GM18907 (cell line): Measurements from ENCODE around the gene B3GAT1.
"Not testable (repeated sequence)": the region's sequence is repeated elsewhere in the genome, so short reads cannot be mapped to it uniquely, and the experiment has no call there.

Experiments used
- ATAC-seq: cut with Tn5 transposase; IDR thresholded peaks from one replicate; pipeline ENCODE4 v1.9.1; 2021; ENCODE audit warnings: mild to moderate bottlenecking, moderate library complexity; ENCODE audit not compliant: unreplicated experiment

The B3GAT1 gene

DNA sequence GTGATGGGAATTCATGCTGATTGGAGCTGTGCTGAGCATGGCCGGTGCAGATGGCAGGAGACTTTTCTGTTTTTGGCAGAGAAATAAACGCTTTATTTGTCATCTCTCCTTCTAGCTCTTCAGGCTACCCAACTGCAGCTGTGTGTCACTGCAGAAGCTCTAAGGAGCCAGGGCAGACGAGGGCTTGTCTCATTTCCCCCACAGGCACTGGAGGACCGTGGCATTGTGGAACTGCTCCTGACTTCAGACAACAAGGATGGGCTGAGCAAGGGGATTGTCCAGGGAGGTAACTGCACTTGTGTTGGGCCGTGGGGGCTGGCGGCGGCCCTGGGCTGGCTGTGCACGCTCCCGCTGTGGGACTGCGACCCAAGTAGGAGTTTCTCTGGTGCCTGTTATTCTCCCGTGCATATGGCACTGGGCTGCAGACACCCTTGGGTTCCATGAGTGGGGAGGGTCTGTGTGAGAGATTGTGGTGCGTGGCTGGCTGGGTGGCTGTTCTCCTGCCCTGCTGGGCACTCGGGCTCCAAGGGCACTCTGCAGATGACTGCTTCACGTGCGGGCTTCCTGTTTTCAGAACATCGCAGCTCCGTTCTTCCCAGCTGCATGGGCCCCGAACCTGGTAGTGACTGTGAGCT is 53.1 kb downstream of the B3GAT1 start:
- ATAC-seq: no peak

DNA sequence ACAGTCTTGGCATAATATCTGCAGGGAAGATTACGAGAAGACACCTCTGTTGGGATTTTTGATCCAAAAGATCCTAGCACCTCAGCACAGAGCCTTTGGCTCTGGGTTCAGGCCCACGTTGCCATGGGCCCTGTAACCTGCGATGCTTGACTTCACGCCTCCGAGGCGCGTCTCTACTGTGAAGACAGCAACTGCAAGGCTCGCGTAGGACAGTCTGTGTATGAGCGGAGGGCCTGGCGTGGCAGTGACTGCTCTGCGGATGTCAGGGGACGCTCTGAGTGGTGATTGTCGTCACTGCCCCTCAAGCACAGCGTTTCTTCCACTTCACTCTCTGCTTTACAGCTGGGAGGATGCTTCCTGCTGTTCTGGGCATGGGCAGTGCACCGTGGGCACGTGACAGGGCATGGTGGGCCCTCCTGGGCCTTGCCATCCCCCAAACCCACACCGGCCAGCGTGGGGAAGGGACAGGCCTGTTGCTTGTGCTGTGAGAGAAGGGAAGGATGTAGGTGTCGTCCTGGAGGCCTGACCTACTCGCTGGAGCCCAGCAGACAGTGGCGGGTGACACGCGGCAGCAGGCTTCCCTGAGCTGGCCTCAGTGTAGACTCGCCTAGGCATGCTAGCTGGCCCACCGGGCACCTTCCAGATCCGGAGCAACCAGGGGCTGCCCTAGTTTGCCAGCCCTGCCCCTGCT is 53.7 kb downstream of the B3GAT1 start:
- no peak for ATAC-seq

DNA sequence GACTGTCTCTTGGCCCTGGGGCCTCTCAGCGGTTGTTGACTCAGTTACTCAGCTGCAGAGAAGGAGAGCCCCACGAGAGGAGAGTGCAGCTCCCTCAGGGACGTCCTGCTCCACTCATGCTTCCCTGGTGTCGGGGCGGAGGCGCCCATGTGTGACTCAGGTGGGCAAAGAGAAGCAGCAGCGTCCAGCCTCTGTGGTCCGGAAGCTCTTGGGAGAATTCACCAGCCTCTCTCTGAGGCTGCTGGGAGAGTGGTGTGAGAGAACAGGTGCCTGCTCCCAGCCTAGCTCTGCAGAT is 54.5 kb downstream of the B3GAT1 start:
- ATAC-seq: no peak

DNA sequence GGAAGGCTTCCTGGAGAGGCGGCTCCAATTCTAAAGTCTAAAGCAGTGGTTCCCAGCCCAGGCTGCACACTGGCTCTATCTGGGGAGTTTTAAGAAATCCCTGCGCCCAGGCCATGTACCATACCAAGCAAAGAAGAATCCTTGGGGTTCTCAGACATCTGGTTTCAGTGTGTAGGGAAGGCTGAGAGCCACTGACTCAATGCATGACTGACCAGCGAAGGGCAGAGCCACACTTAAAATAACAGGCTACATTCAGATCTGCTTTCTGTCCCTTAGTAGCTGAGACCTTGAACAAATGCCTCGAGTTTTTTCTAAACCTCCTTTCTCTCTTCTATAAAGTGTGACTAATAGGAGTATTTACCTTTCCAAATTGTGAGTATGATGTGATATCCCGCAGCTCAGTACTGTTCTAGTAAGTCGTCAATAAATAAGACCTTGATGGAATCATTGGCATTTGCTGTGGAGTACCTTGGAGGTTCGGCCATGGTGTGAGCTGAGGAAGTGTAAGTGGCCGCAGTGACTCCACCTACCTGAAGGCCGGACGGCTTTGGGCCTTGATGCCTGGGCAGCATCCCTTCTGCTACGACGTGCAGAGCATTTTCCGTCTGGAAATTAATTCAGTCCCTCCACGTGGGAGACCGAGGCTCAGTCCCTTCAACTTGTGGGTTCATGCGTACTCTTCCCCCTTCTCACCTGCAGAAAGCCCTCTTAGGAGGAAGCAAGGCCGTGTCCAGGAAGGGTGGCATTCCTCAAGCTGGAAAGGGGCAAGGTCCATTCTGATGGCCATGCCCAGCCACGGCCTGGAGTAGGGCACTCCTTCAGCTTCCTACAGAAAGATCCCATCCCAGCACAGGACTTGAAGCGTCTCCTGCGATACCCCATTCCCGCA is 55.1 kb downstream of the B3GAT1 start:
- no peak for ATAC-seq

DNA sequence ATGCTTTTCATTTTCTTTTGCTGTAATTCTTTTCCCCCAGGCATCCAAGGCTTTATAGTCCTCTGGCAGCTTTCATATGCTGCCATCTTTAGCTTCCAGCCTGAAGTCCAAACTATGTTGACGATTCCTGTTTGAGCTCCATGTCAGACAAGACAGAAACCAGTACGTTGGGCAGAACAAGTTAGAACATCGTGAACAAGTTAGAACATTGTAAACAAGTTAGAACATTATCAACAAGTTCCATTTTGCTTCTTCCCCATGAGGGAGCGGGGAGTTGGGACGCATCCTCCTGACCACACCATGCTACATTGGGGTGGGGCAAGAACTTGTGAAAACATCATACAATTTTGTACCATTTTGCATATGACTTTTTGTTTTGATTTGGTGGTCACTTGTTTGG is 56.4 kb downstream of the B3GAT1 start:
- ATAC-seq: no peak

DNA sequence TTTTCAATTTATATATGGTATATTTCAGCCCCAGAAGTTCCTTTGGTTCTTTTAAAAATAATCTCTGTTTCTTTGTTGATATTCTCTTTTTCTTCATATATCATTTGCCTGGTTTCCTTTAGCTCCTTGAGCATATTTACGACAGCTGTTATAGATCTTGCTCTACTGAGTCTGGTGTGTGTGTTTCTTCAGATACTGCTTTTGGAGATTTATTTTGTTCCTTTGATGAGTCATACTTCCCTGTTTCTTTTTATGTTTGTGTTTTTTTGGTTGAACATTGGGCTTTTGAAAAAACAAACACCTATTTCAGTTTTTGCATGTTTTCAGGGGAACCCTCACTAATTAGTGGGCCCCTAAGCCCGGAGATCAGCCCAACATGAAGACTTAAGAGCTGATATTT is 56.9 kb downstream of the B3GAT1 start:
- ATAC-seq: no peak

DNA sequence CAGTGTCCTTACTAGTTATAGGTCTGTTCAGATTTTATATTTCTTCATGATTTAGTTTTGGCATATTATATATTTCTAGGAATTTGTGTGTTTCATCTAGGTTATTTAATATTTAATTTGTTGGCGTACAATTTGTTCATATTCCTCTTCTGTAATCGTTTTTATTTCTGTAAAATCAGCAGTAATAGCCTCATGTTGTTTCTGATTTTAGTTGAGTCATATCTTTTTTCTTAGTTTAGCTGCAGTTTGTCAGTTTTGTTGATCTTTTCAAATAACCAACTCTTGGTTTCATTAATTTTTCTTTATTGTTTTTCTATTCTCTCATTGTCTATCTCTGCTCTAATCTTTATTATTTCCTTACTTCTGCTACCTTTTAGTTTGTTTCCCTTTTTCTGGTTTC is 59.9 kb downstream of the B3GAT1 start:
- ATAC-seq: no peak

DNA sequence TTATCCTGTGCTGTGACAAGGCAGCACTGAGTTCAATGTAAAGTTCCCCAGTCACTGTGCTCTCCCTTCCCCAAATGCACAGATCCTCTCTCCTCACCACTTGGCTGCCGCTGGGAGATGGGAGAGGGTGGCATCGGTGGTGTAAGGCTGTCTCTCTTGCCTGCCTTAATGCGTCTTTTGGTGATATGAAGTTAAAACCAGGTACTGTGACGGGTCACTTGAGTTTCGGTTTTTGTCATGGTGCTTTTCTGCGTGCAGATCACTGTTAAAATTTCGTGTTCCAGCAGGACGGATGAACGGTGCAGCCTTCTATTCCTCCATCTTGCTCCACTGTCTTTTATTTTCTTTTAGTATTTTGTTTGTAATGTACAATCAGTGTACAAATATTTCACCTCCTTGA is 61.7 kb downstream of the B3GAT1 start:
- ATAC-seq: no peak

DNA sequence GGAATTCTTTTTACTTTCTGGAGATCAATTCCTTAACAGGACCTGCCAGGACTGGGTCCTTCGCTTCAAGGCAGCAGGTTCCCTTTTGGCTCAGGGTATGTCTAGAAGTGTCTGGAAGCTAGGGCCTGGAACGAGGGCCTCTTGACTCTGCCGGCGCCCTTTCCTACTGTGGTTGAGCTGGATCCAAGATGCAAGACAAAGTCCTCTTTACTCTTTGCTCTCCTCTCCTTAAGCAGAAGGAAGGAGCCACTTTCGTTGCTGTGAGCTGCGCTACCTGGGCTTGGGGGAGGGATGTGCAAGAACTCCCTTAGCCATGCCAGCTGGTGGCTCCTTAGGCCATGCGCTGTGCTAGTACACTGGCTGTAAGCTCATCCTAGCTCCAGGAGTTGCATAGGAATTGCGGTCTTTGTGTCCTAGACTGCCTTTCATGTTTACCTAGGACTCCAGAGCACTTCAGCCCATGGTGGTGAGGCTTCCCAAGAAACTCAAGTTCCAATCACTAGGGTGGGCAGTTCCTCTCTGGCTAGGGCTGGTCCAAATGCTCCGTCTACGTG is 62.2 kb downstream of the B3GAT1 start:
- ATAC-seq: no peak

DNA sequence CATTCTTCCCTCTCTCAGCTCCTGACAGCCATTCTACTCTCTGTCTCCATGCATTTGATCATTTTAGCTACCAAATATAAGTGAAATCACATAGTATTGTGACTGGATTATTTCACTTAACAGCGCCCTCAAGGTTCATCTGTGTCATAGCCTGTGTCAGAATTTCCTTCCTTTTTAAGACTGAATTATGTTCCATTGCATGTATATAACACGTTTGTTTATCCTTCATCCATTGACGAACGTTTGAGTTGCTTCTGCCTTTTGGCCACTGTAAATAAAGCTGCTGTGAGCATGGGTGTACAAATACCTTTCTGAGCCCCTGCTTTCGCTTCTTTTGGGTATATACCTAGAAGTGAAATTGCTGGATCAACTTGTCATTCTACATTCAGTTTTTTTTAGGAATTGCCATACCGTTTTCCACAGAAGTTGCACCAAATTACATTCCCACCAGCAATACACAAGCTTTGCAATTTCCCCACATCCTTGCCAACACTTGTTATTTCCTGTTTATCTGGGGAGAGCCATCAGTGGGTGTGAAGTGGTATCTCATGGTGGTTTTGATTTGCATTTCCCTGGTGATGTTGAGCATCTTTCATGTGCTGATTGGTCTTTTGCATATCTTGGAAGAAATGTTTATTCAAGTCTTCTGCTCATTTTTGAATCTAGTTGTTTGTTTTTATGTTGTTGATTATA is 62.8 kb downstream of the B3GAT1 start:
- no peak for ATAC-seq

DNA sequence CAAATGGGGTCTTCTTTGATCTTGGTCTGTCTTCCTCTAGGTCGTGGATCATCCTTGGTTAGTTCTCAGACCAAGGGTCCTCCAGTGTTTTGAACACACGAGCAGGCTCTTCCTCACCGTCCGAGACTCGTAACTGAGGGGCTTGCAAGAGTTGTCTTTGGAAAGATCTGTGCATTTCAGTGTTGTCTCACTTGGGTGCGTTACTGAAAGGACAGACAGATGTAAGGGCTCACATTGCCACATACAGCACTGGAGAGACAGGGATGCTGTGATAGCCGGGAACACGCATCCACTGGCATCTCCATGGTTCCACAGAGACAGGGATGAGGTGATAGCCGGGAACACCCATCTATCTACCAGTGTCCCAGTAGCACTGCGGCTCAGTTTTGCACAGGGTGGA is 64.6 kb downstream of the B3GAT1 start:
- ATAC-seq: no peak

DNA sequence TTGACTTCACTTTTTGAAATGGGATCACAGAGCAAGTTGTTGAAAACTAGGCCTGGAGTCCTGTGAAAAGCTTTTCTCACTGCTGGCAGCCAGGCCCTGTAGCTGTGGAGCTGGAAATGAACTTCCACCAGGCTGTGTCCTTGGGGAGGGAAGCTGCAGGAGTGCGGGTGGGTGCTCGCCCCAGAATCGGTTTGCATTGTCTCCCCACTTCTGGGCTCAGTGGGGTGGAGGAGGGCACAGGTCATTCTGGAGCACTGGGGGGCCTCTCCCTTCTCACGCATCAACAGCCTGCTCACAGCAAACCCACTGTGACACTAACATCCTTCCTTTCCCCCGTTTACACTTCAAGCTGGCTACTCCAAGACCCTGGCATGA is 65.1 kb downstream of the B3GAT1 start:
- ATAC-seq: no peak

DNA sequence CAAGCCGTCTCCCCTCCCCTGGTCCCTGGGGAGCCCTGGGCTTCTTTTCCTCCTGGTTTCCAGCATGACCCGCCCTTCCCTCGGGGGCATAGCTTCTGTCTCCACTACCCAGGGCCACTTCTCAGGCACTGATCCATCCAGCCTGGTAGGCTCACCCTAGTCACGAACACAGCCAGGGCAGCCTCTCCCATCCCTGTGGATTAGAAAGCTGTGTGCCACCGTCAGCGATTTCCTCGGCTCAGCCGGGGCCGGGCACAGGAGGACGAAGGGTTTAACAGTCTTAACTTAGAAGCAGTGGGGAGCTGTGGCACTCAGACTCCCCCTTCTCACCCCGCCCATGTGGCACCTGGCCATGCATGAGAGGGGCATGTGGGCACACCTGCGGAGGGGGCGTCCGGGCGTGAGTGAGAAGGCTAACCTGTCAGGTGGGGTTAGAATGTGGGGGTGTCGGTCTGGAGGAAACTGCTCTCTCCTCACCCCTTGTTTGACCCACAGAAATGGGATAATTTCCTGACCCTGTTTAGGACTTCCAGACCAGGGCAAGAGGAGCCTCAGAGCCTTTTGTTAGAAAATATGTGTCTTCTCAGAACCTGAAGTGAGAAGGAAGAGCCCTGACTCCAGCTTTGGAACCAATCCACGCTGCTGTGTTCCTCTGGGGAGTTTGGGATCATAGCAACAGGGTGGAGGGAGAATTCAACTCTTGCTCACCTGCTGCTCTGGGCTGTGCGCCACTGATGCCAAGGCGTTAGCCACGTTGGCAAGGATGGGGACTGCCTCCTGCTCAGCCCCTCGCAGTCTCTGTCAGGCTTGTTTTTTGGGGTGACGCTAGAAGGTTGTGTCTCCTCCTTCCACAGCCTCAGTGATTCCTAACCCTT is 65.7 kb downstream of the B3GAT1 start:
- ATAC-seq: no peak

DNA sequence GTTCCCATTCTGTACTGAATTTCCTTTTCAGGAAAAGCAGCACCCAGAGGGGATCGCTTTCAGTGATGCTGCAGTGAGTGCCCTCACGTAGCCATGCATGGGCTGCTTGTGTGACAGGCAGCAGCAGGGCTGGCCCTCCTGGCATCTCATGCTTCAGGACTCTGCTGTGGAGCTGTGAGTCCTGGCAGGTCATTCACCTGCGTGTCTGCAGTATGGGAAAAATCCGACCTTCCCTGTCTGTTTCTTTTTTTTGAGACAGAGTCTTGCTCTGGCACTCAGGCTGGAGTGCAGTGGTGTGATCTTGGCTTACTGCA is 66.8 kb downstream of the B3GAT1 start:
- ATAC-seq: no peak

DNA sequence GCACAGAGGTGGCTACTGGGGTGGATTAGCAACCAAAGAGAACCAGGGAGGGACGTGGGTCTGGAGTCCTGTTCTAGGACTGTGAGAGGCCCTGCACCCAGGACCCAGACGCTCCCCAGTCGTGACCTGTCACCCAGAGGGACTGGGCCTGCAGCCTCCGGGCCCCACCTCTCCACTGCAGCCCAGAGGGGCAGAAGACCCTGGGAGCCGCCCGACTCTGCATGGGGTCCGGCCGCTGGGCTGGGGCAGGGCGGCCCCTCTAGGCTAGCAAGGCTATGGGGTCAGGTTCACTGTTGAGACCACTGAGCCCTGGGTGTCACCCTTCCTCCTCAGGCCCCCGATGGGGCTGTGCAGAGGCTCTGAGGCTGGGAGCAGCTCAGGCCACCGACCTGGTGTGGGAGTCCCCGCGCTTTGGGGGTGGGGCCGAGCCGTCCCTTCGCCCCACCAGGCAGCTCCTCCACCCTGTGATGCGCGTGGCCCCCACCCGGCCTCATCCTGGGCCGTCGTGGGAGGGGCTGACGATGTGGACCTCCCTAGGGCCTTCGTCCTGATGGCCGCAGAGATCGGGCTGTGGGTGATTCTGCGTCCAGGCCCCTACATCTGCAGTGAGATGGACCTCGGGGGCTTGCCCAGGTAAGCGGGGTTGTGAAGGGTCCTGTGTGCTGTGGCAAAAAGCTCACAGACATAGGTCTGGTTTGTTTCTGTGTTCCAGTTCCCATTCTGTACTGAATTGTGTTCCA is 67.4 kb downstream of the B3GAT1 start:
- not testable (repeated sequence) for ATAC-seq

DNA sequence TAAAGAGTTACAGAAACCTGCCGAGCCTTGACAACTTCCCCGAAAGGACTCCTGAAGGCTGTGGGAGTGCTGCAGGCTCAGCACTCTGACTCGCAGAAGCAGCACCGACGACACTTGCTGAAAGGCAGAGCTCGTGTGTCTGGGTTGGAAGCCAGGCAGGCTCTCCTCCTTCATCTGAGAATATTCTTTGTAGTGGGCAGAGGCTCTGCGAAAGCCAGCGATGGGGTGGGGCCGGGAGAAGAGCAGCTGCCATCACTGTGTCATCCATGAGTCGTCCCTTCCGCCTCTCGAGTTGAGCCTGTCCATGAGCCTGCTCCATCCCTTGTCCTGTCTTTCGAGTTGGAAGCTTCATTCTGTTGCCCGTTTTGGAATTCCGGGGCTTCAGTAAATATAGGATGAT is 68.4 kb downstream of the B3GAT1 start:
- no peak for ATAC-seq

DNA sequence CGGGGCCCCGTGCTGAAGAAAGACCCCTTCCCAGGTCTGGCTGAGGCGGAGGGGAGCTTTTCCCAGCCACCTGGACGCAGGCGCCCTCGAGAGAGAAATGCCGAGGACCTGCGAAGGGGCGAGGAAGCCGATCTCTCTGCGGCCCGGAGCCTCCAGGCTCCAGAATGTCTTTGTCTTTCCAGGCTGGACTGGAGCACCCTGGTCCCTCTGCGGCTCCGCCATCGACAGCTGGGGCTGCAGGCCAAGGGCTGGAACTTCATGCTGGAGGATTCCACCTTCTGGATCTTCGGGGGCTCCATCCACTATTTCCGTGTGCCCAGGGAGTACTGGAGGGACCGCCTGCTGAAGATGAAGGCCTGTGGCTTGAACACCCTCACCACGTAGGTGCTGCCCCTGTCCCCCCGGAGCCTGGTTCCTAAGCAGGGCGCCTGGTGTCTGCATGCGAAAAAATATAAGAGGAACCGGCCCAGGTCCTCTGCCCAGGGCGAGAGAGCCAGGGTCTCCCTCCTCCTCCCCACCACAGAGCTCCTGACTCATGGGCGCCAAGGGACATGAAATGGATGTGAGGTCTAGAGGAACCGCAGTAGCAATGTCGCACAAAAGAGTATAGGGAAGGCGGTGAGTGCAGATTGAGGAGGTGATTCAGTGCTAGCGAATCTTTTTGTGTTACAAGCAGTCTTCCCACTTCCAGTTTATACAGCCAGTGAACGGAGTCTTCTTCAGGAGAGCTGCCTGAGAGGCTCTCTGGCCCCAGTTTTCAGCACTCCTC is 69.3 kb downstream of the B3GAT1 start:
- ATAC-seq: no peak

DNA sequence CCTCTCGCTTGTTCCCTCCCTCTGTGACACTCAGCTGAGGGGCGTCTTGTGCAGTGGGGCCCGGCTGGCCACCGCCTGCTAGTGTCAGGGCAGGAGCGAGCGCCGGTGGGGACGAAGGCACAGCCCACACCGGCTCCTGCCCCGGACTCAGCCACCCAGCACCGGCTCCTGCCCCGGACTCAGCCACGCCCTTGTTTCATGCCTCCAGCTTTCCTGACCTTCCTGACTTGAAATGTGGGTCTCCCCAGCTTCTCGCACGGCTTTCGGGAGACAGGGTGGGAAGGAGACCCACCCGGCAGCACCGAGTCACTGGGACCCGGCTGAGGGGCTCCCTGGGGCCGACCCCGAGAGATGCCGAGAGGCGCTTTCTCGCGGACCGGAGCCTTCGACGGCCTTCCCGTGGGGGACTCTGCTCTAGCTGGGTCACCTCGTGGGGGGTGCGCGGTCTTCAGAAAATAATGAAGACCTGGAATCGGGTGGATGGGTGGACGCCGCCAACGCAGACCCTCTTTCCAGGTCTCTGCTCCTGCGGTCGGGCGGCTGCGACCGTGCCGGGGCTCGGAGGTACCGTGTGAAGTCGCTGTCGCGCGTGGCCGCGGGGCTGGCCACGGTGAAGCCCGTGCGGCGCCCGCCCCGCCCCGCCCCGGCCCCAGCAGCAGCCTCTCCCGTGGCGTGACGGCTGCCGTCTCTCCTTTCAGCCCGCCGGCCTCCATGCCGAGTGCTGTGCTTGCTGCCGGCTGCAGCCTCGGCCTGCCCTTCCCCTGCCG is 70.1 kb downstream of the B3GAT1 start:
- no peak for ATAC-seq
